Spleen (tissue), 11 donors: ENCODE results near the gene GZMH. TPM values are rescaled to one million over a fixed set of nuclear protein-coding genes. Genes with fewer than 3 reads are reported as not detected.

Experiments used
- DNase-seq: peaks from one replicate; pipeline ENCODE4 v3.0.0-alpha.2; 2020
- H3K27ac ChIP-seq, 8 donors: fragments of 200-600 bp; sonication (generic) in 7 of 8; 1 replicate in 4 of 8; 2 replicates in 4 of 8; pipeline versions ENCODE4 v1.5.0 to v1.8.0; 2016 to 2021; ENCODE audit warnings: inconsistent platforms in 4 of 8, mild to moderate bottlenecking in 4 of 8, moderate library complexity in 1 of 8
- H3K27me3 ChIP-seq, 7 donors: fragments of 200-600 bp; sonication (generic) in 6 of 7; replicated peaks in 1 of 7; 1 replicate in 4 of 7; 2 replicates in 3 of 7; pipeline versions ENCODE4 v1.5.0 to v1.8.0; 2016 to 2021; ENCODE audit warnings: inconsistent platforms in 3 of 7, mild to moderate bottlenecking in 1 of 7
- H3K36me3 ChIP-seq, 6 donors: fragments of 200-600 bp; sonication (generic) in 5 of 6; 1 replicate in 4 of 6; 2 replicates in 2 of 6; pipeline versions ENCODE4 v1.5.0 to v1.8.0; 2016 to 2021; ENCODE audit warnings: inconsistent platforms in 2 of 6
- H3K4me1 ChIP-seq, 6 donors: fragments of 200-600 bp; sonication (generic) in 5 of 6; 1 replicate in 3 of 6; 2 replicates in 3 of 6; pipeline versions ENCODE4 v1.5.0 to v1.8.0; 2016 to 2021; ENCODE audit warnings: inconsistent platforms in 3 of 6
- H3K4me3 ChIP-seq, 8 donors: fragments of 200-600 bp; sonication (generic) in 7 of 8; 1 replicate in 4 of 8; 2 replicates in 4 of 8; pipeline versions ENCODE4 v1.5.0 to v1.8.0; 2016 to 2021; ENCODE audit warnings: inconsistent platforms in 4 of 8, mild to moderate bottlenecking in 4 of 8, moderate library complexity in 2 of 8
- H3K9me3 ChIP-seq, 8 donors: fragments of 200-600 bp; sonication (generic) in 7 of 8; 1 replicate in 4 of 8; 2 replicates in 4 of 8; pipeline versions ENCODE4 v1.5.0 to v1.8.0; 2016 to 2021; ENCODE audit warnings: inconsistent platforms in 4 of 8
- CTCF ChIP-seq, 11 experiments: fragments of 200-600 bp in 7 of 11; fragments of 450-650 bp in 4 of 11; sonication (generic) in 4 of 11; IDR thresholded peaks in 8 of 11; conservative IDR thresholded peaks in 3 of 11; 1 replicate in 7 of 11; 2 replicates in 4 of 11; pipeline versions ENCODE4 v1.4.0 to v1.8.0; 2016 to 2021; ENCODE audit warnings: antibody characterized with exemption in 11 of 11, inconsistent platforms in 4 of 11, mild to moderate bottlenecking in 1 of 11
- POLR2A ChIP-seq, 3 donors: fragments of 450-650 bp; IDR thresholded peaks; one replicate each; pipeline ENCODE4 v1.5.1; 2017; ENCODE audit warnings: antibody characterized with exemption in 3 of 3, mild to moderate bottlenecking in 1 of 3
- POLR2AphosphoS5 ChIP-seq, 3 donors: sonication (generic); formaldehyde crosslinking; IDR thresholded peaks; one replicate each; pipeline ENCODE4 v1.5.1; 2017; ENCODE audit warnings: antibody characterized with exemption in 3 of 3
- WGBS, 5 donors: extraction: QIAGEN DNeasy Blood & Tissue Kit in 3 of 5; methylation state at CpG; one replicate each; pipeline versions ENCODE4 v1.1.5 to v1.1.7; 2013 to 2018; 5-methylcytosine and 5-hydroxymethylcytosine counted together
- intact Hi-C: fragments of 100-400 bp; cut with DNase I; formaldehyde crosslinking; loops from one replicate; pipeline ENCODE4 v1.15.0; 2023; ENCODE audit warnings: low total_unique reads
- polyA plus RNA-seq, 3 donors: library from polyadenylated mRNA; stranded (reverse); fragments of 200-250 nt; gene quantifications; one replicate each; pipeline ENCODE4 v1.2.1, GENCODE V29; 2013
- total RNA-seq, 7 donors: library from RNA; depleted of rRNA in 3 of 7; stranded (reverse); fragments of >200 nt in 3 of 7; fragmentation: NEBNext Ultra II Directional in 4 of 7; extraction: Animal tissue kit (Norgen Biotek cat#: 25700) in 4 of 7; gene quantifications; one replicate each; pipeline versions ENCODE4 v1.1.0 to v1.2.1, GENCODE V29; 2016 to 2021
- donor health status: healthy with polysubstance abuse.
- donor health status: DM: no; HTN: no; CAD: no; lungs with moderate emphysema.
- donor health status: DM: no; HTN: no; CAD: no.
- donor health status: Bipolar disorder and iron deficiency.
- donor health status: healthy.
- donor health status: DM: no; HTN: no; CAD: no.
- donor health status: DM: yes; HTN: yes; CAD: no.

The GZMH gene
- total and polyA plus RNA-seq, 10 donors = 2.8 to 29.4 (median 9.7) TPM

- peaks cover 0 to 10% (median 0%) of the 10 kb centered on the region in 6 donors for H3K4me1 ChIP-seq
- WGBS, 5 donors = 42 to 72% (median 68%) methylated on average over 1 of the region's 1 CpG
- no peak overlapping the region for H3K4me3 ChIP-seq
- intact Hi-C loops = no loop called here
- TF ChIP-seq CTCF (IDR thresholded peaks at IDR 0.05 in 8 of 11, conservative IDR thresholded peaks at IDR 0.05 in 3 of 11) (no peak), POLR2A (IDR thresholded peaks at IDR 0.05) (no peak), POLR2AphosphoS5 (IDR thresholded peaks at IDR 0.05) (no peak)
- no peak for DNase-seq
- H3K36me3 ChIP-seq = no peaks in the 10 kb centered on the region
- H3K27me3 ChIP-seq = no peaks in the 10 kb centered on the region
- peaks cover 0 to 5% (median 0%) of the 10 kb centered on the region in 8 donors for H3K9me3 ChIP-seq
- H3K27ac ChIP-seq = no peak overlapping the region
These were observed 3.8 kb upstream of the GZMH start for GRCh38 chr14:24613241-24613640.

- intact Hi-C loops = no loop called here
- Histone ChIP-seq H3K4me3 (no peak overlapping the region), H3K27ac (peak overlapping the region in 2 of 8 donors; percentile 14 to 59), H3K36me3 (no peaks in the 10 kb centered on the region), H3K9me3 (no peaks in the 10 kb centered on the region), H3K4me1 (peaks cover 0 to 20% (median 9%) of the 10 kb centered on the region in 6 donors), H3K27me3 (no peaks in the 10 kb centered on the region)
- no peak for TF ChIP-seq POLR2AphosphoS5 (IDR thresholded peaks at IDR 0.05)
- no peak for TF ChIP-seq POLR2A (IDR thresholded peaks at IDR 0.05)
- TF ChIP-seq CTCF (IDR thresholded peaks at IDR 0.05 in 8 of 11, conservative IDR thresholded peaks at IDR 0.05 in 3 of 11) = no peak
- no peak for DNase-seq
These were observed 2.7 kb upstream of the GZMH start for GRCh38 chr14:24612196-24612595.

GRCh38 chr14:24607635-24608514 is 1.6 kb downstream of the GZMH start:
- Histone ChIP-seq H3K9me3 (no peaks in the 10 kb centered on the region), H3K4me3 (peak overlapping the region in 1 of 8 donors; percentile 34), H3K27ac (peak overlapping the region in 4 of 8 donors; percentile 44 to 77 (median 62)), H3K4me1 (peaks cover 0 to 41% (median 31%) of the 10 kb centered on the region in 6 donors), H3K36me3 (no peaks in the 10 kb centered on the region), H3K27me3 (no peaks in the 10 kb centered on the region)
- DNase-seq = no peak
- intact Hi-C loops = loop anchor here (5.0 kb wide), 1 partner anchor 74 kb away; no protein-coding TSS in a partner anchor
- TF ChIP-seq POLR2A (IDR thresholded peaks at IDR 0.05) (no peak), POLR2AphosphoS5 (IDR thresholded peaks at IDR 0.05) (no peak), CTCF (IDR thresholded peaks at IDR 0.05 in 8 of 11, conservative IDR thresholded peaks at IDR 0.05 in 3 of 11) (no peak)
- WGBS, 5 donors = 72 to 85% (median 79%) methylated on average over 8 of the region's 8 CpGs

- intact Hi-C loops = loop anchor here (5.0 kb wide), 1 partner anchor 75 kb away; no protein-coding TSS in a partner anchor
- no peaks in the 10 kb centered on the region for H3K36me3 ChIP-seq
- peak in 1 of 3 donors; percentile 39 for TF ChIP-seq POLR2AphosphoS5 (IDR thresholded peaks at IDR 0.05)
- TF ChIP-seq CTCF (IDR thresholded peaks at IDR 0.05 in 8 of 11, conservative IDR thresholded peaks at IDR 0.05 in 3 of 11) = no peak
- H3K4me3 ChIP-seq = peak overlapping the region in 1 of 8 donors; percentile 34
- no peaks in the 10 kb centered on the region for H3K27me3 ChIP-seq
- DNase-seq = no peak
- H3K4me1 ChIP-seq = peaks cover 0 to 41% (median 31%) of the 10 kb centered on the region in 6 donors
- peak overlapping the region in 5 of 8 donors; percentile 14 to 77 (median 61) for H3K27ac ChIP-seq
- H3K9me3 ChIP-seq = no peaks in the 10 kb centered on the region
- WGBS, 5 donors = 36 to 64% (median 44%) methylated on average over 4 of the region's 4 CpGs
These were observed 2.4 kb downstream of the GZMH start for GRCh38 chr14:24607081-24607480.
